Nephron (organoid): Measurements from ENCODE around the gene CBS.
A peak's percentile ranks its signal among the peaks of the same experiment; 100 is the strongest.

Experiments used
- H3K27ac Mint-ChIP-seq, 3 experiments: 2 replicates each; pipeline ENCODE4 v1.8.0; 2020; ENCODE audit warnings: mixed read lengths in 3 of 3, mild to moderate bottlenecking in 2 of 3, moderate library complexity in 1 of 3
- H3K27me3 Mint-ChIP-seq: 2 replicates; pipeline ENCODE4 v1.8.0; 2021; ENCODE audit warnings: low read depth, mild to moderate bottlenecking, moderate library complexity, mixed read lengths
- H3K36me3 Mint-ChIP-seq: 2 replicates; pipeline ENCODE4 v1.8.0; 2020; ENCODE audit warnings: low read depth, mixed read lengths
- H3K4me1 Mint-ChIP-seq: 2 replicates; pipeline ENCODE4 v1.8.0; 2020; ENCODE audit warnings: mixed read lengths
- H3K4me3 Mint-ChIP-seq, 3 experiments: 2 replicates each; pipeline ENCODE4 v1.8.0; 2020; ENCODE audit warnings: mild to moderate bottlenecking in 3 of 3, mixed read lengths in 3 of 3, moderate library complexity in 2 of 3
- H3K9me3 Mint-ChIP-seq: 2 replicates; pipeline ENCODE4 v1.8.0; 2020; ENCODE audit warnings: mixed read lengths
- TF ChIP-seq, protein P1 (sequence below), 3 experiments: fragments of 200-600 bp; sonication (generic); IDR thresholded peaks; one replicate each; pipeline ENCODE4 v1.5.0; 2021; ENCODE audit warnings: antibody characterized with exemption in 3 of 3; ENCODE audit not compliant: unreplicated experiment in 3 of 3

CBS gene

DNA sequence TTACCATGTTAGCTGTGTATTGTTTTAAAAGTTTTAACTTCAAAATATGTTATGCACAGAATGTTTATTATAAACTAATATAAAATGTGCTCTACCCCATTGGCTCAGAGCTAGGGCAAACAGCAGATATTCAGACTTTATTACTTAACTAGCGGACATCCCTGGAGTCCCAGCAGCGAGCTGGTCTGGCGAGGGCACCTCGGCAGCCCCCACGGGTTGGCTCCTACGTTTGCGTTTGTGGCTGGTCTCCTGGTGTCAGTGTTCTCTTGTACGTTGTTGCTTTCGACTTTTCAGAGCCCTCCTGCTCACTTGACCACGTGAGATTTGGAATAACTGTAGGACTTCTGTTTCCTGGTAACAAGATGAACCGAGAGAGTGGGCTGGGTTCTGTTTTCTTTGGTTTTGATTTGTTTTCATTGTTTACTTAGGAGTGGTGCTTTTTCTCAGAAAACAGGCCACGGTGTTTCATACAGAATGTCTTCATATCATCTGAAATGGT lies 44.5 kb downstream of the CBS start:
- Mint-ChIP-seq H3K9me3 (no peaks in the 10 kb centered on the region), H3K4me3 (no peak overlapping the region), H3K27me3 (no peaks in the 10 kb centered on the region), H3K27ac (no peak overlapping the region), H3K4me1 (no peaks in the 10 kb centered on the region), H3K36me3 (peaks cover 55% of the 10 kb centered on the region)
- TF ChIP-seq, protein P1, sequence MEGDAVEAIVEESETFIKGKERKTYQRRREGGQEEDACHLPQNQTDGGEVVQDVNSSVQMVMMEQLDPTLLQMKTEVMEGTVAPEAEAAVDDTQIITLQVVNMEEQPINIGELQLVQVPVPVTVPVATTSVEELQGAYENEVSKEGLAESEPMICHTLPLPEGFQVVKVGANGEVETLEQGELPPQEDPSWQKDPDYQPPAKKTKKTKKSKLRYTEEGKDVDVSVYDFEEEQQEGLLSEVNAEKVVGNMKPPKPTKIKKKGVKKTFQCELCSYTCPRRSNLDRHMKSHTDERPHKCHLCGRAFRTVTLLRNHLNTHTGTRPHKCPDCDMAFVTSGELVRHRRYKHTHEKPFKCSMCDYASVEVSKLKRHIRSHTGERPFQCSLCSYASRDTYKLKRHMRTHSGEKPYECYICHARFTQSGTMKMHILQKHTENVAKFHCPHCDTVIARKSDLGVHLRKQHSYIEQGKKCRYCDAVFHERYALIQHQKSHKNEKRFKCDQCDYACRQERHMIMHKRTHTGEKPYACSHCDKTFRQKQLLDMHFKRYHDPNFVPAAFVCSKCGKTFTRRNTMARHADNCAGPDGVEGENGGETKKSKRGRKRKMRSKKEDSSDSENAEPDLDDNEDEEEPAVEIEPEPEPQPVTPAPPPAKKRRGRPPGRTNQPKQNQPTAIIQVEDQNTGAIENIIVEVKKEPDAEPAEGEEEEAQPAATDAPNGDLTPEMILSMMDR (IDR thresholded peaks at IDR 0.05; ENCODE audit: unreplicated experiment in 3 of 3), result no peak

DNA sequence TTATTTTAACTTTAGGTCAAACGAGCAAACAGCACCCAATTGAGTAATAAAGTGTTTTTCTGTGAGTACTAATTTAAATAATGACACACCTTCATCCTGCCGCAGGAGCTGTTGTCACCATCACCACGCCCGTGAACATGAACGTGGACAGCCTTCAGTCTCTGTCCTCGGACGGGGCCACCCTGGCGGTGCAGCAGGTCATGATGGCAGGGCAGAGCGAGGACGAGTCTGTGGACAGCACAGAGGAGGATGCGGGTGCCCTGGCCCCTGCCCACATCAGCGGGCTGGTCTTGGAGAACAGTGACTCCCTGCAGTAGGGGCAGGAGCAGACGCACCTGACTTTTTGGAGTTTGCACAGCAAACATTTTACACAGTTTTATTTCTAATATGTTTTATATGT lies 45.9 kb downstream of the CBS start:
- Mint-ChIP-seq H3K4me3 (no peak overlapping the region), H3K4me1 (no peaks in the 10 kb centered on the region), H3K9me3 (no peaks in the 10 kb centered on the region), H3K27ac (no peak overlapping the region), H3K36me3 (peaks cover 60% of the 10 kb centered on the region), H3K27me3 (no peaks in the 10 kb centered on the region)
- TF ChIP-seq, protein P1 (IDR thresholded peaks at IDR 0.05; ENCODE audit: unreplicated experiment in 3 of 3), result no peak

DNA sequence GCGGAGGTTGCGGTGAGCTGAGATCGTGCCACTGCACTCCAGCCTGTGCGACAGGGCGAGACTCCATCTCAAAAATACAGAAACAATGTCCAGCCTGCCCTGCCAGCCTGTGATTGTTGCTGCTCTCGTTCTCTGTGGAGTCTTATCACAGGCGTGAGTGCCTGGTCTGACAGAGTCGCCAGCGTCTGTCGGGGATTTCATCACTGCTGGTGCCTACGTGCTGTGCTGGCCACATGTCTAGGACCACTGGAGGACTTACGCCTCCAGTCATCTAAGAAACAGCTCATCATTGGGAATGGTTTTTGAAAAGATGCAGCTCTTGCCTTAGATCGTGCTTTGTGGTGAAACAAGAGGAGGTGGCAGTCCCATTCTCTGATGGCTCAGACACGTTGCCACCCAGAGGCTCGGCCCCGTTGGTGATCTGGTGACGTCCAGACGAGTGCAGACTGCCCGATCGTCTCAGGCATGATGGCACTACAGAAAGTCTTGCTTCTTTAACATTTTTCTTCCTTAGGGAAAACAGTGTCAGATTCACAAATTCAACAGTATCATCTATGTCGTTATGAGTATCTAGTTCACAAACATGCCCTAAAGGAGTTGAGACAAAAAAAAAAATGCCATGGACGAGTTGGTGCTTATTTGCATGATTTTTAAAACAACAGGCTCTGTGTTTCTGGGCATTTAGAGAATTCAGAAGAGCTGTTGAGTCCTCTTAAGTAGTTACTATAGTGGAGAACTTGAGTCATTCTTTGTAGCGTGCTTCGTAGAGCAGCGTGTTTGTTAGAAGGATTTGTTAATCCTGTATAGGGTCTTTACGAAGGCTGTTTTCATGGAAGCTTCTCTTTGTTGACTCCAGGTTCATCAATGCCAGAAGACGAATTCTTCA lies 47.5 kb downstream of the CBS start:
- no peak overlapping the region for H3K4me3 Mint-ChIP-seq
- TF ChIP-seq, protein P1 (IDR thresholded peaks at IDR 0.05; ENCODE audit: unreplicated experiment in 3 of 3), result no peak
- no peaks in the 10 kb centered on the region for H3K9me3 Mint-ChIP-seq
- peaks cover 71% of the 10 kb centered on the region for H3K36me3 Mint-ChIP-seq
- no peak overlapping the region for H3K27ac Mint-ChIP-seq
- H3K27me3 Mint-ChIP-seq, result no peaks in the 10 kb centered on the region
- no peaks in the 10 kb centered on the region for H3K4me1 Mint-ChIP-seq

DNA sequence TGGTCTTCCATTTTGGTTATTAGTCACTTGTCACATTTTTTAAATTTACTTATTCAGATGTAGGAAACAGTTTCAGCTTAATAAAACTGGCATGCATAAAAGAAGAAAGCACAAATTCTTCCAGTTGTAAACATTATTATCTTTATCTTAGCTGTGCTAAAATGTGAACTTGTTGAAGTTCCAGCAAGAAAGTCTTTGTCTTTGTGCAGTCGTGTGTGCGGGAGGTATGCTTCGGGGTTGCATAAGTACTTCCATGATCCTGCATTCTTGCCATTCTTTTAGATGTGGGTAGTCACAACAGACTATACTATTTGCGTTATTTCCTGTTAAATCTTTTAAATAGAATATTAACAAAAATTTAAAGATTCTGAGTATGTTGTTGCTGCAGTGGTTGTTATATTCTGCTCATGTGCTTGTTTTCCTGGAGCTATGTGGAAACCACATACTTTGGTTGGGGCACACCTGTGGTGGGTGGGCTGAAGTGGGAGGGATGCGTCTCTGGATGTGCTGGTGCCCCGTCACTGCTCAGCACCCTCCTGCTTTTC lies 49.9 kb downstream of the CBS start:
- TF ChIP-seq, protein P1 (IDR thresholded peaks at IDR 0.05; ENCODE audit: unreplicated experiment in 3 of 3), result no peak
- H3K4me3 Mint-ChIP-seq, result no peak overlapping the region
- no peaks in the 10 kb centered on the region for H3K4me1 Mint-ChIP-seq
- H3K27ac Mint-ChIP-seq, result peak overlapping the region; percentile 53 to 89 (median 72)
- H3K36me3 Mint-ChIP-seq, result peaks cover 75% of the 10 kb centered on the region
- no peaks in the 10 kb centered on the region for H3K27me3 Mint-ChIP-seq
- H3K9me3 Mint-ChIP-seq, result no peaks in the 10 kb centered on the region

DNA sequence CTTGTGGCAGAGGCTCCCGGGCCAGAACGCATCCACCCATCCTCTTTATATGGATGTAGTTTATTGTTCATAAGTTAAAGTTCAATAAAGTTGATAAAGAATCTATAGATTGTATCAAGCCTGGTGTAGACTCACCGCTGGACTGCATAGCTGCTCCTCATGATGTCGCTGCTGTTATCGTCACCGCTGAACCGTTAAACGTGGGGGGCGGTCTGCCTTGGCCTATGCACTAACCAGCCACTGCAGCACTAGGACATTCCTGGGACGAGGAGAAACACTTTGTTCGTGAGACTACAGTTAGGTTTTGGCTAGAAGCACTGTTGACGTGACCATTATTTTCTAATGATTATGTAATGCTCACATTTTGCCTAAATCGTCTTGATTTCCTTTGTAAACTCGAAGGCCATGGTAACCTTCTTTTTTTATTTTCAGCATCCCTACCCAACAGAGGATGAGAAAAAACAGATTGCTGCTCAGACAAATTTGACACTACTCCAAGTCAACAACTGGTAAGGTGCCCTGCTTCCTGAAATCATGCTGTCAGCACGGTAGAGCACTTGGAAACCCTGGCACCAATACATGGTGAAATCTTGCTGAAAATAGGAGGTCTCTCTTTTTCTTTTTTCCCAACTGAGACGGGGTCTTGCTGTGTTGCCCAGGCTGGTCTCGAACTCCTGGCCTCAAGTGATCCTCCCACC lies 51.0 kb downstream of the CBS start:
- no peak overlapping the region for H3K27ac Mint-ChIP-seq
- H3K9me3 Mint-ChIP-seq, result no peaks in the 10 kb centered on the region
- H3K4me1 Mint-ChIP-seq, result no peaks in the 10 kb centered on the region
- no peak overlapping the region for H3K4me3 Mint-ChIP-seq
- peaks cover 71% of the 10 kb centered on the region for H3K36me3 Mint-ChIP-seq
- TF ChIP-seq, protein P1 (IDR thresholded peaks at IDR 0.05; ENCODE audit: unreplicated experiment in 3 of 3), result no peak
- H3K27me3 Mint-ChIP-seq, result no peaks in the 10 kb centered on the region
